Fibroblast of lung (primary cell): Measurements from ENCODE around the gene LTBP2. TPM values are rescaled to one million over a fixed set of nuclear protein-coding genes. Genes with fewer than 3 reads are reported as not detected.

ENCODE experiments used
- DNase-seq, 2 donors: peaks; one replicate each; pipeline versions ENCODE4 v3.0.0 to v3.0.0-alpha.2; 2010; ENCODE audit warnings: low read depth in 2 of 2
- H2AFZ ChIP-seq: 2 replicates; pipeline ENCODE4 v1.5.1; 2012; ENCODE audit warnings: low read length, control low read depth, inconsistent platforms
- H3K27ac ChIP-seq: 2 replicates; pipeline ENCODE4 v1.5.1; 2011; ENCODE audit warnings: low read length, control low read depth; ENCODE audit not compliant: insufficient read depth
- H3K27me3 ChIP-seq: 2 replicates; pipeline ENCODE4 v1.5.1; 2011; ENCODE audit warnings: mild to moderate bottlenecking, low read length; ENCODE audit not compliant: control insufficient read depth, insufficient read depth
- H3K36me3 ChIP-seq: 2 replicates; pipeline ENCODE4 v1.5.1; 2011; ENCODE audit warnings: low read length; ENCODE audit not compliant: control insufficient read depth, insufficient read depth
- H3K4me1 ChIP-seq: 2 replicates; pipeline ENCODE4 v1.5.1; 2011; ENCODE audit warnings: low read length; ENCODE audit not compliant: control insufficient read depth, insufficient read depth; ENCODE audit errors: extremely low read depth
- H3K4me2 ChIP-seq: 2 replicates; pipeline ENCODE4 v1.5.1; 2011; ENCODE audit warnings: low read length, control low read depth; ENCODE audit not compliant: insufficient read depth; ENCODE audit errors: extremely low read depth
- H3K4me3 ChIP-seq, 4 experiments: fragments of 200-600 bp in 1 of 4; sonication (generic) in 1 of 4; replicated peaks in 1 of 4; 2 replicates each; pipeline ENCODE4 v1.5.1; 2011 to 2016; ENCODE audit warnings: low read length in 4 of 4, low read depth in 3 of 4, mild to moderate bottlenecking in 3 of 4, control low read depth in 2 of 4, inconsistent platforms in 1 of 4, mixed read lengths in 1 of 4; ENCODE audit not compliant: insufficient read depth in 1 of 4; ENCODE audit errors: control extremely low read depth in 1 of 4
- H3K79me2 ChIP-seq: 2 replicates; pipeline ENCODE4 v1.5.1; 2012; ENCODE audit warnings: mild to moderate bottlenecking, low read length, inconsistent platforms; ENCODE audit not compliant: control insufficient read depth, insufficient read depth
- H3K9ac ChIP-seq: 2 replicates; pipeline ENCODE4 v1.5.1; 2011; ENCODE audit warnings: mild to moderate bottlenecking, low read length, control low read depth; ENCODE audit not compliant: insufficient read depth
- H3K9me3 ChIP-seq: 2 replicates; pipeline ENCODE4 v1.5.1; 2012; ENCODE audit warnings: low read depth, low read length; ENCODE audit not compliant: control insufficient read depth, insufficient read depth
- H4K20me1 ChIP-seq: 2 replicates; pipeline ENCODE4 v1.5.1; 2011; ENCODE audit warnings: low read length; ENCODE audit not compliant: control insufficient read depth, insufficient read depth; ENCODE audit errors: extremely low read depth
- EZH2 ChIP-seq: IDR thresholded peaks from 2 replicates; pipeline ENCODE4 v1.5.1; 2012; ENCODE audit warnings: low read length, control low read depth, mild to moderate bottlenecking; ENCODE audit errors: missing control alignments
- polyA plus RNA-seq, 2 donors: library from polyadenylated mRNA; depleted of rRNA in 1 of 2; stranded (reverse) in 1 of 2; unstranded in 1 of 2; fragments of >200 nt; gene quantifications; 2 replicates each; pipeline ENCODE4 v1.2.1, GENCODE V29; 2011 to 2012; ENCODE audit warnings: missing spikeins in 1 of 2
- total RNA-seq: library from RNA; depleted of rRNA; stranded (reverse); fragments of >200 nt; gene quantifications from 2 replicates; pipeline ENCODE4 v1.2.1, GENCODE V29; 2014
- TF ChIP-seq, protein P1 (sequence below), 2 donors: IDR thresholded peaks in 1 of 2; conservative IDR thresholded peaks in 1 of 2; 1 replicate in 1 of 2; 2 replicates in 1 of 2; pipeline ENCODE4 v1.5.1; 2011 to 2012; ENCODE audit warnings: low read length in 2 of 2, control low read depth in 1 of 2, inconsistent platforms in 1 of 2, low read depth in 1 of 2, mild to moderate bottlenecking in 1 of 2

The LTBP2 gene
- total and polyA plus RNA-seq, 2 donors (not counting 1 experiment from before 2014, with no cell fraction given): 108 to 514 TPM

DNA sequence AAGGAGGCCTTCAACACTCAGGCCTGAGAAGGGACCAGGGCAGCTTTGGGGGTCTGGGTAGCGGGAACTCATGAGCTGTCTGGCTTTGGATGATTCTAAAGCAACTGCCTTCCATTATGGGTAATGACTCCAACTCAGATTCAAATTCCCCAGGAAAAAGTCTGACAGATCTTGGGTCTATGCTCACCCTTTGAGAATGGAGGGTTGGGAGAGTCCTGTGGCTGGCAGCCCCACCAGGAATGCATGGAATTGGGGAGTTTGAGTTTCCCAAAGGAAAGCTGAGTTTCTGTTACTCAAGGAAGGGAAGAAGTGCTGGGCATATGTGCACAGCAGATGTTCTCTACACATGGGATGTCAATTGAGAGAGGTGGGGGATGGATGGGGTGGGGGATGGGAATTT is 22.4 kb upstream of the LTBP2 start:
- Histone ChIP-seq H3K27me3 (no peaks in the 10 kb centered on the region), H3K4me2 (no peak overlapping the region), H2AFZ (no peak overlapping the region), H3K4me3 (no peak overlapping the region), H3K4me1 (peaks cover 12% of the 10 kb centered on the region), H4K20me1 (no peaks in the 10 kb centered on the region), H3K79me2 (no peaks in the 10 kb centered on the region), H3K9ac (no peak overlapping the region), H3K9me3 (no peaks in the 10 kb centered on the region), H3K36me3 (no peaks in the 10 kb centered on the region), H3K27ac (no peak overlapping the region)
- no peak for TF ChIP-seq EZH2
- TF ChIP-seq, protein P1, sequence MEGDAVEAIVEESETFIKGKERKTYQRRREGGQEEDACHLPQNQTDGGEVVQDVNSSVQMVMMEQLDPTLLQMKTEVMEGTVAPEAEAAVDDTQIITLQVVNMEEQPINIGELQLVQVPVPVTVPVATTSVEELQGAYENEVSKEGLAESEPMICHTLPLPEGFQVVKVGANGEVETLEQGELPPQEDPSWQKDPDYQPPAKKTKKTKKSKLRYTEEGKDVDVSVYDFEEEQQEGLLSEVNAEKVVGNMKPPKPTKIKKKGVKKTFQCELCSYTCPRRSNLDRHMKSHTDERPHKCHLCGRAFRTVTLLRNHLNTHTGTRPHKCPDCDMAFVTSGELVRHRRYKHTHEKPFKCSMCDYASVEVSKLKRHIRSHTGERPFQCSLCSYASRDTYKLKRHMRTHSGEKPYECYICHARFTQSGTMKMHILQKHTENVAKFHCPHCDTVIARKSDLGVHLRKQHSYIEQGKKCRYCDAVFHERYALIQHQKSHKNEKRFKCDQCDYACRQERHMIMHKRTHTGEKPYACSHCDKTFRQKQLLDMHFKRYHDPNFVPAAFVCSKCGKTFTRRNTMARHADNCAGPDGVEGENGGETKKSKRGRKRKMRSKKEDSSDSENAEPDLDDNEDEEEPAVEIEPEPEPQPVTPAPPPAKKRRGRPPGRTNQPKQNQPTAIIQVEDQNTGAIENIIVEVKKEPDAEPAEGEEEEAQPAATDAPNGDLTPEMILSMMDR (conservative IDR thresholded peaks at IDR 0.05 in 1 of 2, IDR thresholded peaks at IDR 0.05 in 1 of 2; ENCODE audit: low read depth in 1 of 2, low read length in 2 of 2): no peak
- DNase-seq: peak in 1 of 2 donors; percentile 67

DNA sequence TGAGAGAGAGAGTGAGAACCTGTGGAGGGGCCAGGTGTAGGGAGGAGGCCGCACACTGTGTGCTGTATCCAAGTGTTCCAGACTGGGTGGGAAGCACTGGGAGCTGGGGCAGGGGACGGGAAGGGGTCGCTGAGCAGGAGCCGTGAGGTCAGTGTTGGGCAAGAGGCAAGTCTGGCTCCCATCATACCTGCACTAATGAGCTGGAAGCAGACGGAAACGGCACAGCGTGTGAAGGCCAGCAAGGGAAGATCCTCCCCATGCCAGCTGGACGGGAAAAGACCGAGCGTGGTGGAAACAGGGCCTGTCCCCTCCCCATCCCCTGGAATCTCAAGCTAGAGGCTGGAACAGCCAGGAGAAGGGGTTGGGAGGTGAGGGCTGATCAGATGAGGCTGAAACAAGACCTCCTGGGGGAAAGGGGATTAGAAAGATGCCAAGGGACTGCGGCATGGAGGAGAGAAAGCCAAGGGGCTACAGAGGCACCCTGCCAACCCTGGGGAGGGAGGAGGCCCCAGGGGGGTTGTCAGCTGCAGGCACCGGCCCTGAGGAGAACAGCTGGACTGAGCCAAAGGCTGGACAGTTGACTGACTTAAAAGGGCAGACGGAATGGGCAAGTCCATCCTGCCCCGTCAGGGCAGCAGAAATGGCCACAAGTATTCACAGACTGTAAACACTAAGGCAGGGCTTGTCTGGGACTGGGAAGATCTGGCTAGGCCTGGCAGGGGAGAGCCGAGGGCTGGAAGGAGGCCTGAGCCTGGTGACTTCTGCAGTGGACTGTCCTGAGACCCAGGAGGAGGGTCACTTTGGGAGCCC is 19.0 kb upstream of the LTBP2 start:
- Histone ChIP-seq H3K4me3 (no peak overlapping the region), H3K27ac (no peak overlapping the region), H3K27me3 (no peaks in the 10 kb centered on the region), H4K20me1 (no peaks in the 10 kb centered on the region), H3K36me3 (no peaks in the 10 kb centered on the region), H3K79me2 (no peaks in the 10 kb centered on the region), H2AFZ (no peak overlapping the region), H3K9me3 (no peaks in the 10 kb centered on the region), H3K4me1 (peaks cover 7% of the 10 kb centered on the region), H3K4me2 (no peak overlapping the region), H3K9ac (no peak overlapping the region)
- DNase-seq: peak; percentile 60 to 62
- TF ChIP-seq, protein P1 (conservative IDR thresholded peaks at IDR 0.05 in 1 of 2, IDR thresholded peaks at IDR 0.05 in 1 of 2; ENCODE audit: low read depth in 1 of 2, low read length in 2 of 2): no peak
- TF ChIP-seq EZH2: no peak

DNA sequence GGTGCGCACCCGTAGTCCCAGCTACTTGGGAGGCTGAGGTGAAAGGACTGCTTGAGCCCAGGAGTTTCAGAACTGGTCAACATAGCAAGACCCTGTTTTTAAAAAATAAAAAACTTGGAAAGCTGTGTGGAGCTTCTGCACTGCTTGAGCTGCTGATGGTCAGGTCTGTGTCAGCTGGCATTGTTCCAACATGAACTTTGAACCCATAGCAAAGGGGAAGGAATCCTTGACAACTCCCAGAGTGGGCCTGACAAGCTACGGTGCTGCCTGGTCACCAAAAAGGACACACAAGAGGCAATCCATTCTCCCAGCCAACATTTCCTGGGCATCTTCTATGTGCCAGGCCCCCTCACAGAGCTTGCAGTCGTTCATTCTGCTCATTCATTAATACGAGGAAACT is 16.4 kb upstream of the LTBP2 start:
- Histone ChIP-seq H3K79me2 (no peaks in the 10 kb centered on the region), H3K4me3 (no peak overlapping the region), H3K9me3 (no peaks in the 10 kb centered on the region), H3K36me3 (no peaks in the 10 kb centered on the region), H2AFZ (no peak overlapping the region), H3K4me1 (peaks cover 3% of the 10 kb centered on the region), H3K9ac (no peak overlapping the region), H3K27ac (no peak overlapping the region), H3K4me2 (no peak overlapping the region), H3K27me3 (no peaks in the 10 kb centered on the region), H4K20me1 (no peaks in the 10 kb centered on the region)
- TF ChIP-seq, protein P1 (conservative IDR thresholded peaks at IDR 0.05 in 1 of 2, IDR thresholded peaks at IDR 0.05 in 1 of 2; ENCODE audit: low read depth in 1 of 2, low read length in 2 of 2): no peak
- TF ChIP-seq EZH2: no peak
- DNase-seq: no peak
